Gastroesophageal sphincter (tissue), 4 donors: ENCODE measurements around the gene MCM5. TPM values are rescaled to one million over a fixed set of nuclear protein-coding genes. Genes with fewer than 3 reads are reported as not detected.
"Not testable (repeated sequence)": the region's sequence is repeated elsewhere in the genome, so short reads cannot be mapped to it uniquely, and the experiment has no call there.

Source experiments
- ATAC-seq: fragments of 150-250 bp; one replicate; pipeline ENCODE4 v1.9.1; 2016; ENCODE audit warnings: mild to moderate bottlenecking, moderate library complexity
- H3K27ac ChIP-seq, 4 donors: fragments of 200-600 bp; sonication (generic) in 3 of 4; 1 replicate in 3 of 4; 2 replicates in 1 of 4; pipeline ENCODE4 v1.5.1; 2016 to 2019
- H3K27me3 ChIP-seq: fragments of 200-600 bp; sonication (generic); one replicate; pipeline ENCODE4 v1.5.1; 2019
- H3K36me3 ChIP-seq, 2 donors: fragments of 200-600 bp; sonication (generic); one replicate each; pipeline ENCODE4 v1.5.1; 2019; ENCODE audit warnings: control low read depth in 1 of 2
- H3K4me1 ChIP-seq, 3 donors: fragments of 200-600 bp; sonication (generic); 1 replicate in 2 of 3; 2 replicates in 1 of 3; pipeline ENCODE4 v1.5.1; 2016 to 2019; ENCODE audit warnings: control low read depth in 2 of 3
- H3K4me3 ChIP-seq, 2 donors: fragments of 200-600 bp; sonication (generic); one replicate each; pipeline ENCODE4 v1.5.1; 2019; ENCODE audit warnings: mild to moderate bottlenecking in 1 of 2, moderate library complexity in 1 of 2
- H3K9me3 ChIP-seq, 3 donors: fragments of 200-600 bp; sonication (generic); one replicate each; pipeline ENCODE4 v1.5.1; 2017 to 2019; ENCODE audit warnings: control low read depth in 2 of 3
- CTCF ChIP-seq, 4 experiments: fragments of 200-600 bp in 2 of 4; fragments of 450-650 bp in 2 of 4; sonication (generic) in 1 of 4; IDR thresholded peaks; one replicate each; pipeline ENCODE4 v1.5.1; 2017 to 2019; ENCODE audit warnings: antibody characterized with exemption in 4 of 4, mild to moderate bottlenecking in 2 of 4, moderate library complexity in 2 of 4
- EP300 ChIP-seq: sonication (generic); formaldehyde crosslinking; IDR thresholded peaks from one replicate; pipeline ENCODE4 v1.6.1; 2017; ENCODE audit warnings: antibody characterized with exemption, mild to moderate bottlenecking
- POLR2A ChIP-seq, 2 donors: fragments of 450-650 bp; IDR thresholded peaks; one replicate each; pipeline ENCODE4 v1.6.1; 2017; ENCODE audit warnings: antibody characterized with exemption in 2 of 2, mild to moderate bottlenecking in 2 of 2, moderate library complexity in 1 of 2
- POLR2AphosphoS5 ChIP-seq: sonication (generic); formaldehyde crosslinking; IDR thresholded peaks from one replicate; pipeline ENCODE4 v1.6.1; 2017; ENCODE audit warnings: antibody characterized with exemption
- WGBS, 2 donors: methylation state at CpG; one replicate each; pipeline ENCODE4 v1.1.5; 2018; ENCODE audit warnings: low coverage in 1 of 2; 5-methylcytosine and 5-hydroxymethylcytosine counted together
- total RNA-seq, 4 donors: library from RNA; depleted of rRNA; stranded (reverse); fragments of >200 nt; gene quantifications; one replicate each; pipeline ENCODE4 v1.1.0, GENCODE V29; 2016

Gene MCM5
- total RNA-seq, 4 donors from 2014 or later, result 14.5 to 19.2 (median 15.3) TPM

- Histone ChIP-seq H3K36me3 (no peaks in the 10 kb centered on the region), H3K27me3 (no peaks in the 10 kb centered on the region), H3K4me3 (no peak overlapping the region), H3K27ac (peak overlapping the region; percentile 4 to 87 (median 82)), H3K4me1 (peaks cover 3 to 40% (median 11%) of the 10 kb centered on the region in 3 donors), H3K9me3 (no peaks in the 10 kb centered on the region)
- 17% methylated on average over 1 to 8 of the region's 11 CpGs for WGBS, 2 donors
- peak; percentile 86 for ATAC-seq
- peak in 1 of 4 experiments; percentile 3 for TF ChIP-seq CTCF (IDR thresholded peaks at IDR 0.05)
- TF ChIP-seq POLR2A (IDR thresholded peaks at IDR 0.05), result no peak
- TF ChIP-seq POLR2AphosphoS5, result peak; percentile 78
Observed at GRCh38 chr22:35467681-35468434, 67.9 kb downstream of the MCM5 start.

- H3K9me3 ChIP-seq, result no peaks in the 10 kb centered on the region
- H3K4me1 ChIP-seq, result peaks cover 3 to 34% (median 11%) of the 10 kb centered on the region in 3 donors
- no peak overlapping the region for H3K4me3 ChIP-seq
- WGBS, 2 donors, result 80 to 100% methylated on average over 1 to 2 of the region's 6 CpGs
- H3K36me3 ChIP-seq, result no peaks in the 10 kb centered on the region
- H3K27me3 ChIP-seq, result no peaks in the 10 kb centered on the region
- H3K27ac ChIP-seq, result no peak overlapping the region
- ATAC-seq, result no peak
- TF ChIP-seq CTCF (IDR thresholded peaks at IDR 0.05) (no peak), POLR2A (IDR thresholded peaks at IDR 0.05) (no peak), POLR2AphosphoS5 (no peak), EP300 (no peak)
Observed at GRCh38 chr22:35470903-35471321, 71.0 kb downstream of the MCM5 start.

GRCh38 chr22:35471566-35471965 is 71.6 kb downstream of the MCM5 start:
- not testable (repeated sequence) for H3K36me3 ChIP-seq, H3K27me3 ChIP-seq, H3K27ac ChIP-seq, H3K9me3 ChIP-seq, H3K4me3 ChIP-seq, ATAC-seq
- peaks cover 3 to 34% (median 11%) of the 10 kb centered on the region in 3 donors for H3K4me1 ChIP-seq
- WGBS, 2 donors, result 62 to 75% methylated on average over 2 to 3 of the region's 4 CpGs

- no peak for ATAC-seq
- H3K36me3 ChIP-seq, result no peaks in the 10 kb centered on the region
- TF ChIP-seq POLR2AphosphoS5 (no peak), POLR2A (IDR thresholded peaks at IDR 0.05) (no peak), CTCF (IDR thresholded peaks at IDR 0.05) (no peak), EP300 (no peak)
- no peak overlapping the region for H3K4me3 ChIP-seq
- WGBS, 2 donors, result 100% methylated on average over 5 of the region's 6 CpGs; no CpG with 5 or more reads in 1 of the 2 donors
- no peaks in the 10 kb centered on the region for H3K9me3 ChIP-seq
- H3K27me3 ChIP-seq, result no peaks in the 10 kb centered on the region
- peaks cover 3 to 36% (median 8%) of the 10 kb centered on the region in 3 donors for H3K4me1 ChIP-seq
- no peak overlapping the region for H3K27ac ChIP-seq
Observed at GRCh38 chr22:35472488-35472887, 72.5 kb downstream of the MCM5 start.

- Histone ChIP-seq H3K36me3 (no peaks in the 10 kb centered on the region), H3K4me3 (no peak overlapping the region), H3K9me3 (no peaks in the 10 kb centered on the region), H3K4me1 (peaks cover 0 to 36% (median 9%) of the 10 kb centered on the region in 3 donors), H3K27ac (peak overlapping the region in 1 of 4 donors; percentile 23), H3K27me3 (no peaks in the 10 kb centered on the region)
- TF ChIP-seq POLR2AphosphoS5 (no peak), EP300 (no peak), POLR2A (IDR thresholded peaks at IDR 0.05) (no peak), CTCF (IDR thresholded peaks at IDR 0.05) (no peak)
- no peak for ATAC-seq
- 100% methylated on average over 1 of the region's 4 CpGs; no CpG with 5 or more reads in 1 of the 2 donors for WGBS, 2 donors
Observed at GRCh38 chr22:35473971-35474370, 74.0 kb downstream of the MCM5 start.

Other genes starting within 250 kb of the MCM5 start
- gene HMGXB4, start 142.6 kb upstream of the MCM5 start, total RNA-seq, result 10 to 100 TPM; 10.8 to 19.0 (median 16.1) TPM
- 10 to 100 TPM; 22.3 to 40.3 (median 34.1) TPM for gene TOM1, start 100.2 kb upstream of the MCM5 start, total RNA-seq
- 100 to 1,000 TPM in 1 of 4 donors, 10 to 100 TPM in 2, 1 to 10 TPM in 1; 3.0 to 317 (median 12.7) TPM for gene HMOX1, start 19.0 kb upstream of the MCM5 start, total RNA-seq
- 10 to 100 TPM in 2 of 4 donors, 1 to 10 TPM in 2; 4.7 to 45.9 (median 16.0) TPM for gene RASD2, start 140.7 kb downstream of the MCM5 start, total RNA-seq
- 10 to 100 TPM in 1 of 4 donors, 1 to 10 TPM in 2, not detected in 1; 1.0 to 12.9 (median 2.5) TPM for gene MB, start 217.2 kb downstream of the MCM5 start, total RNA-seq
- gene APOL6, start 248.3 kb downstream of the MCM5 start, total RNA-seq, result 10 to 100 TPM; 10.4 to 13.3 (median 10.9) TPM